Activated gamma-delta T cell (primary cell): ENCODE data around the gene ABHD4.
"Not testable (repeated sequence)": the region's sequence is repeated elsewhere in the genome, so short reads cannot be mapped to it uniquely, and the experiment has no call there.

Experiments used
- DNase-seq: peaks from one replicate; lab custom pipeline; 2025; lab: John Stamatoyannopoulos, UW

Gene ABHD4

DNA sequence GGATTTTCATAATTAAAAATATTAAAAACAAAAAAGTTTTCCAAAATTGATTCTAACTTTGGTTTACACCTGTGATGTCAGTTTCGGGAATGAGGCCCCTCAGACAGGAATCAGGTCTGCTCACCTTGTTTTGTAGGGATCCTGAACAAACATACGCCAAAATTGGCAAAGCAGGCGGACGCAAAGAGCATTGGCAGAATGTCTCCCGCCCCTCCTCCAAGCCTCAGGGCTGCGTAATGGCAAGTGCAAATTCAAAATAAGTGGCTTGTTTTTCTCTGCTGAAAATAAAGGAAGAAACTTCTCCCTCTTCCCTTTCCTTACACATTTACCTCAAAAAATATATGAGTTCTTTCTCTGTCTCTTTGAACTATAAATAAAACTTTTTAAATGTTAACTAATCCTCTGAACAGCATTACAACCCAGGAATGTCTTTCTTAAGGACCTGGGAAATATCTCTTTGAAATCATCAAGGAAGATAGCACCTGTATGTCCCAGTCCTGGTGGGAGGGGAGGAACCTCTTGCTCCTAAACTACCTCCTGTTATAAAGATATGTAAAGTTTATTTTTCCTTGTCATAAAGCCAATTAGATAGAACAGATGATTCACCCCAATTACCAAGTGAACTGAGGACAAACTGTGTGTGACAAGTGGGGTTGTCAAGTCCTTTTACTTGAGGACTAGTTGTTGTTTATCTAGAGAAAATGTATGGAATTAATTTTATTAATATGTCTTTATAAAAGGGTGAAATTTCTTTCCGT is 29.6 kb downstream of the ABHD4 start:
- no peak for DNase-seq

GRCh38 chr14:22629361-22629760 is 31.3 kb downstream of the ABHD4 start:
- no peak for DNase-seq

DNA sequence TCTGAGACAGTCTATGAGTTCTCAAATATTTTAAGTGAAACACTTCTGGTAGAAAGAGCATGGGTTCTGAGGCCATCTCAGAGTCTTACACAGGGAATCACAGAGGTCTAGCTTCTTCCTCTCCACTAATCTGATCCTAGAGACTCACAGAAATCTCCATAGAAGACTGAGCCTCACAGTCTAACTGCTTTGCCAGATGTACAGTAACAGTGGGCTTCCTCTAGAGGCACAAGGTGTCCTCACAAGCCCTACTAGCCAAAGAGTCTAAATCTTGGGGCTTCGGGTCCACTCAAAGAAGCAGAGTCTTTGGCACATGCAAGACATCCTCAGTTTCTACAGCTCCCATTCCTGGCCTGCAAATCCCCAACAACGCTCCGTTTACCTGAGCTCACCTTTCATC is 32.0 kb downstream of the ABHD4 start:
- no peak for DNase-seq

DNA sequence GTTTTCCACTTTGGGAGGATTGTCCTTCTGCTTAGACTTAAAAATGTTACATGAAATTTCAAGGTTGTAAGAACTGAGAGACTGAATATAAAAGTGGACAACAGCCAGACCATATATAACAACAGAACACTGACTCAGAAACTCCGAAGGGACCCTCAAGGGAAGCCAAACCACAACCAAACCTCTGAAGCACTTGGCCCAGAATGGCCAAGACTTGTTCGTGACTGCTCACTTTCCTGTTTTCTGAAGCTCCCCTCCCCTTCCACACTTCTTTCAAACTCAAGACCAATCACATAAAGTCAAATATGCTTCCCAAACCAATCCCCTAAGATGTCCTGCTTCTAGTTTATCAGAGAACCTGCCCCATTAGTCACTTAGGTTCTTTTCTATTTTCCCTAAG is 32.4 kb downstream of the ABHD4 start:
- no peak for DNase-seq

- DNase-seq: no peak
These were observed 36.3 kb downstream of the ABHD4 start for GRCh38 chr14:22634233-22634900.

- DNase-seq: not testable (repeated sequence)
These were observed 37.9 kb downstream of the ABHD4 start for GRCh38 chr14:22635980-22636379.

- no peak for DNase-seq
These were observed 42.1 kb downstream of the ABHD4 start for GRCh38 chr14:22640192-22640591.

GRCh38 chr14:22641846-22642245 is 43.7 kb downstream of the ABHD4 start:
- DNase-seq: no peak

GRCh38 chr14:22644305-22644635 is 46.2 kb downstream of the ABHD4 start, which contains the start of gene OR6J1:
Gene OR6J1 (minus strand): TSS chr14:22644352. CDS start chr14:22634811, 9,541 bp downstream.
- no peak for DNase-seq

GRCh38 chr14:22646570-22647254 is 48.6 kb downstream of the ABHD4 start:
- no peak for DNase-seq

DNA sequence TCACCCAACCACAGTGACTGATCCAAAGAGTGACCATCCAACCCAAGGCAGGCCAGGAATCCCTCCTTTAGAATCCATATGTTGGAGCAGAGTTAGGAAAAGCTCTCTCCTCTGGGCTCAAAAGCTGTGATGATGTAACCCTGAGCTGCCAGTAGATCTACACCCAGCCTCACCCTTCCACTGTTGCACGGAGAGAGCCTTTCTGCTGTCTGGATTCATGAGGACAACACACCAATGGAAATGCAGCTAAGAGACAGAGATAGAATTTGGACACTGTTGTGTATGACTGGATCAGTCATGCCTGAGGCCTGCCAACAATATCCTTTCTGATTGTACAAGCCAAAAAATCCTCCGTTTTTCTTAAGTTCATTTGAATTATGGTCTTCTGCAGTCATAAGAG is 50.4 kb downstream of the ABHD4 start:
- DNase-seq: no peak

DNA sequence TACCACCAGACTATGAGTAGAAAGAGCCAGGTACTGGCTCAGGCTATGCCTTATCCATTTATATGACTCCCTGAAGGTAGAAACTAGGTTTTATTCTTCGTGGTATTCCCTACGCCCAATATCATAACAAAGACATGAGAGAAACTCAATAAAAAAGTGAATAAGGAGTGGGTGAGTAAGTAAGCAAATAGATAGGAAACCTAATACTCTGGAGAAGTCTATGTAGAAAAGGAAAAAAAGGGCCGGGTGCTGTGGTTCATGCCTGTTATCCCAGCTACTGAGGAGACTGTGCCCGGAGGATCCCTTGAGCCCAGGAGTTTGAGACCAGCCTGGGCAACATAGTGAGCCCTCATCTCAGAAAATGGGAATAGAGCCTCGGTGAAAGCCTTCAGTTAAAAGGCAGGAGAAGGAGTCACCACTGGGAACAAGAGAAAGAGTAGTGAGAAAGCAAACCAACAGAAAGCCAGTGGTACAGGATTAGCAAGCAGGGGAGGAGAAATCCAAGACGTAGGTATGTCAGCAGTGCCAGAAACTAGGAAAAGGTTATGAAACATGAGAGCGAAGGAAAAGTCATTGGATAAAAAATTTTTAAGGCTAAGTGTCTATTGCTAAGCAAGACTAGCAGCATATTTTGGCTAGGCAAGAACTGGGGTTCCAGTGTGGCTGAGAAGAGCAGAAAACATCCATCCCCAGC is 52.1 kb downstream of the ABHD4 start:
- DNase-seq: no peak

GRCh38 chr14:22650960-22651521 is 52.9 kb downstream of the ABHD4 start:
- no peak for DNase-seq

- no peak for DNase-seq
These were observed 53.5 kb downstream of the ABHD4 start for GRCh38 chr14:22651586-22651985.

GRCh38 chr14:22653012-22653621 is 55.0 kb downstream of the ABHD4 start:
- DNase-seq: no peak

- DNase-seq: no peak
These were observed 58.1 kb downstream of the ABHD4 start for GRCh38 chr14:22656226-22656625.

- no peak for DNase-seq
These were observed 59.0 kb downstream of the ABHD4 start for GRCh38 chr14:22656945-22657731.

GRCh38 chr14:22657861-22658260 is 59.8 kb downstream of the ABHD4 start:
- DNase-seq: no peak

GRCh38 chr14:22658946-22659345 is 60.8 kb downstream of the ABHD4 start:
- no peak for DNase-seq

- no peak for DNase-seq
These were observed 62.6 kb downstream of the ABHD4 start for GRCh38 chr14:22660654-22661053.
